Gastroesophageal sphincter (tissue), 3 donors: ENCODE data around the gene MYMX.

Experiments used
- POLR2A ChIP-seq, 2 donors: fragments of 450-650 bp; IDR thresholded peaks; one replicate each; pipeline ENCODE4 v1.6.1; 2017; ENCODE audit warnings: antibody characterized with exemption in 2 of 2, mild to moderate bottlenecking in 2 of 2, moderate library complexity in 1 of 2
- POLR2AphosphoS5 ChIP-seq: sonication (generic); formaldehyde crosslinking; IDR thresholded peaks from one replicate; pipeline ENCODE4 v1.6.1; 2017; ENCODE audit warnings: antibody characterized with exemption
- TF ChIP-seq, protein P1 (sequence below), 4 experiments: fragments of 200-600 bp in 2 of 4; fragments of 450-650 bp in 2 of 4; sonication (generic) in 1 of 4; IDR thresholded peaks; one replicate each; pipeline ENCODE4 v1.5.1; 2017 to 2019; ENCODE audit warnings: antibody characterized with exemption in 4 of 4, mild to moderate bottlenecking in 2 of 4, moderate library complexity in 2 of 4

DNA sequence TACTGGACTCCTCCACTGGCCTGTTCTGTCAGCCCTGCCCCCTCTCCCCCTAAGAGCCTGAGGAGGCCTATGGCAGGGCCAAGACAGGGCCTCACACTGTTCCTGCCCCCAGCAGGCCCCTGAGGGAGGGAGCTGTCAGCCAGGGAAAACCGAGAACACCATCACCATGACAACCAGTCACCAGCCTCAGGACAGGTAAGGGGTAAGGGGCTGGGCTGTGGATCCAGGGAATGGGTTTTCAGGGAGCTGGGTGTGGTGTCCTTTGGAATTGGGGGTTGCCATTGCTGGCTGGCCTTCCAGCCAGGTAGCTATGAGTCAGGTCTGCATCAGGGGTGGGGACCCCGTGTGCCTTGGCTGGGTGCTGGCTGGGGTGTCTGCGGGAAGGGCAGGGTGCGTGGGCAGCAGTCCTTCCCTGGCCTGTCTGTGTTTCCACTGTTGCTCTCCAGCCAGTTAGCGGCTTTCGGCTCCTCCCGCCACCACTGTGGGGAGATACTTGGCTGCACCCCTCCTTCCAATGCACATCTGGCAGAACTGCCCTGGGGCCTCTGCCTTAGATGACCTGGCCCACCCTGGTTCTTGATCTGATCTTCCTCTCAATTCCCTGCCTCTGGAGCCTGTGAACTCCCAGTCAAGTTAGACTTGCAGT is 10.5 kb downstream of the MYMX start:
- TF ChIP-seq POLR2A (IDR thresholded peaks at IDR 0.05) (no peak), POLR2AphosphoS5 (no peak)
- TF ChIP-seq, protein P1, sequence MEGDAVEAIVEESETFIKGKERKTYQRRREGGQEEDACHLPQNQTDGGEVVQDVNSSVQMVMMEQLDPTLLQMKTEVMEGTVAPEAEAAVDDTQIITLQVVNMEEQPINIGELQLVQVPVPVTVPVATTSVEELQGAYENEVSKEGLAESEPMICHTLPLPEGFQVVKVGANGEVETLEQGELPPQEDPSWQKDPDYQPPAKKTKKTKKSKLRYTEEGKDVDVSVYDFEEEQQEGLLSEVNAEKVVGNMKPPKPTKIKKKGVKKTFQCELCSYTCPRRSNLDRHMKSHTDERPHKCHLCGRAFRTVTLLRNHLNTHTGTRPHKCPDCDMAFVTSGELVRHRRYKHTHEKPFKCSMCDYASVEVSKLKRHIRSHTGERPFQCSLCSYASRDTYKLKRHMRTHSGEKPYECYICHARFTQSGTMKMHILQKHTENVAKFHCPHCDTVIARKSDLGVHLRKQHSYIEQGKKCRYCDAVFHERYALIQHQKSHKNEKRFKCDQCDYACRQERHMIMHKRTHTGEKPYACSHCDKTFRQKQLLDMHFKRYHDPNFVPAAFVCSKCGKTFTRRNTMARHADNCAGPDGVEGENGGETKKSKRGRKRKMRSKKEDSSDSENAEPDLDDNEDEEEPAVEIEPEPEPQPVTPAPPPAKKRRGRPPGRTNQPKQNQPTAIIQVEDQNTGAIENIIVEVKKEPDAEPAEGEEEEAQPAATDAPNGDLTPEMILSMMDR (IDR thresholded peaks at IDR 0.05): no peak
